ENCODE measurements around the gene MAP3K15. TPM values are rescaled to one million over a fixed set of nuclear protein-coding genes. Genes with fewer than 3 reads are reported as not detected.

MAP3K15 gene
- total RNA-seq, 2 donors from 2014 or later = 0.48 to 7.1 TPM

DNA sequence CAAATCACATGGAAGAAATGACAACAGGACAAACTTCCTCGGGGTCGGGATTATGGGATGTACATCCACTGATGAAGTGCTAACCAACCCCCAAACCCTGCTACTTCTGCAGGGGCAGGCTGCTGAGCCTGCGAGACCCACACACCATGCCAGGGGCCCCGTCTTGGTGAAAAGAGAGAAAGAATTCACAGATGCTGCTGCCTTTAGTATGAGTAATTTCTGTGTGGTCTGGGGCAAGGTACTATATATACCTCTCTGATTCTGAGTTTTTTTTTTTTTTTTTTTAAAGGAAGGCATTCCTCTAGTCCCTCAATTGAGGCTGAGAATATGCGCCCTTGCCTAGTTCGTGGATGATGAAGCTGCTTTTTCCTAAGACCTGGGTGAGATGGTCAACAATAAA lies 146.7 kb downstream of the MAP3K15 start:
- Mint-ChIP-seq H3K36me3 (ENCODE audit: low read depth) (peaks cover 33% of the 10 kb centered on the region), H3K4me1 (peaks cover 8% of the 10 kb centered on the region), H3K27me3 (no peaks in the 10 kb centered on the region), H3K4me3 (no peak overlapping the region), H3K9me3 (peaks cover 3% of the 10 kb centered on the region), H3K27ac (no peak overlapping the region)
- ATAC-seq (replicated peaks) = no peak

- H3K4me3 Mint-ChIP-seq = no peak overlapping the region
- no peak overlapping the region for H3K27ac Mint-ChIP-seq
- H3K27me3 Mint-ChIP-seq = no peaks in the 10 kb centered on the region
- ATAC-seq (replicated peaks) = no peak
- H3K36me3 Mint-ChIP-seq (ENCODE audit: low read depth) = peaks cover 93% of the 10 kb centered on the region
- no peaks in the 10 kb centered on the region for H3K4me1 Mint-ChIP-seq
- H3K9me3 Mint-ChIP-seq = peaks cover 3% of the 10 kb centered on the region
These were observed 153.6 kb downstream of the MAP3K15 start for GRCh38 chrX:19361701-19362100.

GRCh38 chrX:19360903-19361302 lies 154.4 kb downstream of the MAP3K15 start:
- no peak for ATAC-seq (replicated peaks)
- no peaks in the 10 kb centered on the region for H3K9me3 Mint-ChIP-seq

GRCh38 chrX:19358521-19358920 lies 156.8 kb downstream of the MAP3K15 start:
- peaks cover 96% of the 10 kb centered on the region for H3K36me3 Mint-ChIP-seq (ENCODE audit: low read depth)
- no peak overlapping the region for H3K4me3 Mint-ChIP-seq
- H3K27ac Mint-ChIP-seq = no peak overlapping the region
- H3K27me3 Mint-ChIP-seq = no peaks in the 10 kb centered on the region
- no peaks in the 10 kb centered on the region for H3K9me3 Mint-ChIP-seq
- no peak for ATAC-seq (replicated peaks)
- H3K4me1 Mint-ChIP-seq = no peaks in the 10 kb centered on the region

More at GRCh38 chrX:19360903-19361302, 154.4 kb downstream of the MAP3K15 start:
- no peak overlapping the region for H3K27ac Mint-ChIP-seq
- H3K27me3 Mint-ChIP-seq = no peaks in the 10 kb centered on the region
- H3K36me3 Mint-ChIP-seq (ENCODE audit: low read depth) = peaks cover 93% of the 10 kb centered on the region
- H3K4me3 Mint-ChIP-seq = no peak overlapping the region
- H3K4me1 Mint-ChIP-seq = no peaks in the 10 kb centered on the region

DNA sequence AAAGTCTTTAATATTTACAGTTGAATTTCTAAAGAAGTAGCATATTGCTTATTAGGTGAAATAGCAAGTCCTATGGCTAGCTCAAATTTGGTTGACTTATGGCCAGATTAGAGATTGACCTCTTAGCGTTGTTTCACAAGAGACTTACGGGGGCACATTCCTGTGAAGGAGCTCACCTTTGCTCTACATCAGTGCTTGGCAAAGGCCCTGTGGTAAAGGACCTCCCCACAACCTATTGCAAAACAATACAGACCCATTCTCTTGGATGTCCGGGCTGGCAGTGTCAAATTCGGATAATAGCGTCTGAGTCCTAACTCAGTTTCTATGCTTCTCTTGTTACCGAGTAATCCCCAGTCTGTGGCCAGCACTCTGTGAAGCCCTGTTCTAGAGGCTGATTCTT lies 160.7 kb downstream of the MAP3K15 start:
- H3K27me3 Mint-ChIP-seq = no peaks in the 10 kb centered on the region
- ATAC-seq (replicated peaks) = no peak
- peaks cover 98% of the 10 kb centered on the region for H3K36me3 Mint-ChIP-seq (ENCODE audit: low read depth)
- H3K4me1 Mint-ChIP-seq = no peaks in the 10 kb centered on the region
- H3K4me3 Mint-ChIP-seq = no peak overlapping the region
- no peak overlapping the region for H3K27ac Mint-ChIP-seq
- H3K9me3 Mint-ChIP-seq = no peaks in the 10 kb centered on the region

- peak overlapping the region; percentile 72 for H3K27ac Mint-ChIP-seq
- peaks cover 5% of the 10 kb centered on the region for H3K4me1 Mint-ChIP-seq
- H3K36me3 Mint-ChIP-seq (ENCODE audit: low read depth) = peaks cover 80% of the 10 kb centered on the region
- H3K4me3 Mint-ChIP-seq = peak overlapping the region; percentile 56
- no peaks in the 10 kb centered on the region for H3K9me3 Mint-ChIP-seq
- no peaks in the 10 kb centered on the region for H3K27me3 Mint-ChIP-seq
- peak; percentile 81 for ATAC-seq (replicated peaks)
These were observed 164.3 kb downstream of the MAP3K15 start for GRCh38 chrX:19350941-19351384.

DNA sequence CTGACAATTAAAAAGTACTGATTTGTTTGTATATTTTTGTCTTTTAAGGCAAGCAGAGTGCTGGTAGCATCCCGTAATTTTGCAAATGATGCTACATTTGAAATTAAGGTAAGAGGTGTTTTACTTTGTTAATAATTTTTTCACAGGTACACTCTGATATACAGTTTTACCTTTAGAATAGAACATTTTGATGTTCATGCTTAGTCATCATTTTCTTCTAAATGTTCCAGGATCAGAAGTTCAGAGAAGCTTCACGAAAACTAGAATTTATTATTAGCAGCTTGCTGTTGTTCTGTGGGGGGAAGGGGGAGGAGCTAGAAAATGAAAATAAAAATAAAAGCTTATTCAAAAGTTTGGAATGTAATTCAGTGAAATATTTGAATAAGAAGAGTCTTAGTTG lies 166.0 kb downstream of the MAP3K15 start:
- no peak for ATAC-seq (replicated peaks)
- Mint-ChIP-seq H3K4me1 (peaks cover 5% of the 10 kb centered on the region), H3K9me3 (no peaks in the 10 kb centered on the region), H3K27me3 (no peaks in the 10 kb centered on the region), H3K36me3 (ENCODE audit: low read depth) (peaks cover 63% of the 10 kb centered on the region), H3K27ac (no peak overlapping the region), H3K4me3 (no peak overlapping the region)

- no peaks in the 10 kb centered on the region for H3K9me3 Mint-ChIP-seq
These were observed 167.4 kb downstream of the MAP3K15 start for GRCh38 chrX:19347916-19348315.

DNA sequence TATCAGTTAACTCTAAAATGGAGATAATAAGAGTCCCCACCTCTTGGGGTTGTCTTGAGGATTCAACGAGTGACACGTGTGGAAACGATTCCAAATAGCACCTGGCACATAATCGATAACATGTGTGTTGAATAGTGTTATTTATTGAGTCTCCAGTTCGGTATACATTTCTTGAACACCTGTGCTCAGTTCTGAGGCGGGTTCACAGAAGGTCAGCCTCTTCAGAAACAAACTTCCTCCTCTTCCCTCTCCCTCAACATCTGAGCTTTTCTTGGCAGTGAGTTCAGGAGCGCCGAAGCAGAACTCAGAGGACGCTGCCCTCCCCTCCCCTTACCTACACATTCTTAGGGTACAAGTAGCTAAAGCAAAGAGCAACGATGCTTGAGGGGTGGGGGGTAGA lies 170.6 kb downstream of the MAP3K15 start:
- H3K27me3 Mint-ChIP-seq = no peaks in the 10 kb centered on the region
- H3K4me3 Mint-ChIP-seq = peak overlapping the region; percentile 81
- peaks cover 5% of the 10 kb centered on the region for H3K4me1 Mint-ChIP-seq
- no peaks in the 10 kb centered on the region for H3K9me3 Mint-ChIP-seq
- peak overlapping the region; percentile 81 for H3K27ac Mint-ChIP-seq
- ATAC-seq (replicated peaks) = no peak
- peaks cover 19% of the 10 kb centered on the region for H3K36me3 Mint-ChIP-seq (ENCODE audit: low read depth)

More at GRCh38 chrX:19347916-19348315, 167.4 kb downstream of the MAP3K15 start:
- H3K4me1 Mint-ChIP-seq = peaks cover 5% of the 10 kb centered on the region
- no peak overlapping the region for H3K27ac Mint-ChIP-seq
- ATAC-seq (replicated peaks) = no peak
- H3K36me3 Mint-ChIP-seq (ENCODE audit: low read depth) = peaks cover 50% of the 10 kb centered on the region
- H3K27me3 Mint-ChIP-seq = no peaks in the 10 kb centered on the region
- no peak overlapping the region for H3K4me3 Mint-ChIP-seq

- H3K4me3 Mint-ChIP-seq = peak within 1 kb of the TSS; percentile 81
- peaks cover 12% of the 10 kb centered on the region for H3K36me3 Mint-ChIP-seq (ENCODE audit: low read depth)
These were observed 171.5 kb downstream of the MAP3K15 start, which contains the start of gene PDHA1 for GRCh38 chrX:19343535-19344408. Gene PDHA1, plus strand, starts transcription at chrX:19343927. Its CDS starts 111 bp downstream, at chrX:19344038.

DNA sequence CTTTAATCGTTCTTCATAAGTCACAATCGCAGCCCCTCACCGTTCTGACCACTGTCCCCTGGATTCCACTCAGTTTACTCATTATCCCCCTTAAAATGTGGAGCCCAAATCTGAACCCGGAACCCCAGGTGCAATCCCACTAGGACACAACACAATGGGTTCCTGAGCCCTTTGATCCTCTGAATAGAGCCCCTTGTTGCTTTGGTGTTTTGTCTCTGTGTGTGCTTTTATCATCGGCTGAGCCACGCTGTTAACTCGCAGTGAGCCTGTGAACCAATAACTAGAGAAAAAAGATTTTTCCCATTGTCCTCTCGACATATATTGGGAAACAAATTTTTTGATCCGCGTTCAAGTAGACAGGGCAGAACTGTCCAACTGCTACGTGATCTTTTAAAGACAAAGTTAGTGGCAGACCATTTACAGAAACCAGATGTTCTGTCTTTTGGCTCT lies 172.2 kb downstream of the MAP3K15 start:
- peak overlapping the region; percentile 81 for H3K27ac Mint-ChIP-seq
- H3K9me3 Mint-ChIP-seq = no peaks in the 10 kb centered on the region
- no peaks in the 10 kb centered on the region for H3K27me3 Mint-ChIP-seq
- peaks cover 6% of the 10 kb centered on the region for H3K36me3 Mint-ChIP-seq (ENCODE audit: low read depth)
- peak overlapping the region; percentile 81 for H3K4me3 Mint-ChIP-seq
- H3K4me1 Mint-ChIP-seq = peaks cover 5% of the 10 kb centered on the region
- ATAC-seq (replicated peaks) = no peak

More at GRCh38 chrX:19343535-19344408, 171.5 kb downstream of the MAP3K15 start, which contains the start of gene PDHA1:
- Mint-ChIP-seq H3K9me3 (no peaks in the 10 kb centered on the region), H3K27ac (peak within 1 kb of the TSS; percentile 81), H3K27me3 (no peaks in the 10 kb centered on the region), H3K4me1 (peaks cover 5% of the 10 kb centered on the region)
- peak; percentile 99 for ATAC-seq (replicated peaks)

GRCh38 chrX:19342331-19342906 lies 172.9 kb downstream of the MAP3K15 start:
- Mint-ChIP-seq H3K36me3 (ENCODE audit: low read depth) (peaks cover under 1% of the 10 kb centered on the region), H3K27me3 (no peaks in the 10 kb centered on the region), H3K27ac (no peak overlapping the region), H3K9me3 (no peaks in the 10 kb centered on the region), H3K4me3 (no peak overlapping the region), H3K4me1 (no peaks in the 10 kb centered on the region)
- ATAC-seq (replicated peaks) = no peak

- Mint-ChIP-seq H3K27me3 (no peaks in the 10 kb centered on the region), H3K4me1 (no peaks in the 10 kb centered on the region), H3K4me3 (no peak overlapping the region), H3K9me3 (peaks cover 4% of the 10 kb centered on the region), H3K36me3 (ENCODE audit: low read depth) (no peaks in the 10 kb centered on the region), H3K27ac (no peak overlapping the region)
- no peak for ATAC-seq (replicated peaks)
These were observed 180.2 kb downstream of the MAP3K15 start for GRCh38 chrX:19334945-19335626.

DNA sequence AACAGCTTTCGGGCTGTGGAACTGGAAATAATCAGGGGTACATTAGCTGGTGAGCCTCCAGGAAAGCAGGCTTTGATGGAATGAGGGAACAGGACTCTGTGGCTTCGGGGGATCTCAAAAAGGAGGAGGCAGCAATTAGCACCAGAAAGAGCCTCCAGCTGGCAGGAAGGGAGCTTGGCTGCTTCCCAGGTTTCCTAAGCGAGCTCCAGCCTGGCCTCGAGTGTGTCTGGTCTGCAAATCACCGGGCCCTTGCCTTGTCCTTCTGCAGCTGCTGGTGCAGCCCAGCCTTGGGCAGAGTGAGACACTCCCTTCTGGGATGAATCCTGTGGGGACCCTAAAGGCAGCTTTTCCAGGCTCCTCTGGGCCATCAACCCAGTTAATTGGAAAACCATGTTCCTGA lies 182.3 kb downstream of the MAP3K15 start:
- no peak for ATAC-seq (replicated peaks)
- no peaks in the 10 kb centered on the region for H3K4me1 Mint-ChIP-seq
- no peak overlapping the region for H3K4me3 Mint-ChIP-seq
- H3K9me3 Mint-ChIP-seq = peaks cover 4% of the 10 kb centered on the region
- no peaks in the 10 kb centered on the region for H3K27me3 Mint-ChIP-seq
- no peaks in the 10 kb centered on the region for H3K36me3 Mint-ChIP-seq (ENCODE audit: low read depth)
- H3K27ac Mint-ChIP-seq = no peak overlapping the region

Data from activated T-helper 17 cell treated with anti-CD3 and anti-CD28 coated beads, Interleukin-2, amount 50 U/mL, for 72 hours (primary cell).